Measurements from ENCODE around the gene TMC7. TPM values are rescaled to one million over a fixed set of nuclear protein-coding genes. Genes with fewer than 3 reads are reported as not detected.

Gene TMC7
- total and polyA plus RNA-seq, 2 of the 8 experiments (the other 6 are each of a cell fraction or from before 2014, with no cell fraction given), result 2.3 to 2.6 TPM

DNA sequence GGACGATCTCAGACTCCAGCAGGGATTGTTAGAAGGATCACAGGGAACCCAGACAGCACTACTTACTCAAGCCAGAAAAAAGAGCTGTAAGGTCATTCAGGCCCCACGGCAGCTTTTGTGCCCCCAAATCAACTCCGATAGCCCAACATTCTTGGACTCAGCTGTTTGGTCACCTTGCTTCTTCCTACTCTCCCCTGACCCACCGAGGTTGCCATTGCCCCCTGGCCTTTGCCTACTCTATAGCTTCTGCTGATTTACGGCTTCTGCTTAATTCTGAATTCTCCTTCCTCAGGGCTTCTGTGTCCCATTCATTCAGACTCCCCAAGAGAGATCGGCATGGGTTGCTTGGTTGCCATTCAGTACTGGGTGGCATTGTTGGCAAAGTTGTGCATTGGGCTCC is 121.4 kb downstream of the TMC7 start:
- Histone ChIP-seq H2BK120ac (replicated peaks; ENCODE audit: low read depth, low read length) (no peak overlapping the region), H2BK12ac (ENCODE audit: low read depth, low read length) (no peak overlapping the region), H3K9me3 (ENCODE audit: insufficient read depth in 2 of 2, low read depth in 1 of 2, low read length in 1 of 2) (no peaks in the 10 kb centered on the region), H3K9ac (replicated peaks in 1 of 4; ENCODE audit: extremely low read depth in 1 of 4, low read depth in 3 of 4, low read length in 3 of 4) (no peak overlapping the region), H3K23ac (ENCODE audit: insufficient read length) (no peak overlapping the region), H3K36me3 (ENCODE audit: control insufficient read depth in 2 of 4, insufficient read depth in 4 of 4, low read length in 3 of 4) (no peaks in the 10 kb centered on the region), H3K79me1 (ENCODE audit: low read depth, low read length) (no peaks in the 10 kb centered on the region), H2BK15ac (ENCODE audit: low read length) (no peak overlapping the region), H2AFZ (ENCODE audit: low read length) (no peak overlapping the region), H3K27me3 (replicated peaks in 1 of 4; ENCODE audit: control insufficient read depth in 3 of 4, extremely low read depth in 1 of 4, insufficient read depth in 3 of 4, low read length in 3 of 4) (no peaks in the 10 kb centered on the region), H3K4ac (replicated peaks; ENCODE audit: insufficient read length, low read depth, low read length) (no peak overlapping the region), H2AK5ac (ENCODE audit: low read depth, low read length) (no peak overlapping the region), H2BK5ac (ENCODE audit: low read depth, low read length) (no peak overlapping the region), H3K27ac (ENCODE audit: low read depth, low read length) (no peak overlapping the region), H3K4me1 (replicated peaks in 1 of 4; ENCODE audit: control insufficient read depth in 3 of 4, insufficient read depth in 4 of 4, low read length in 3 of 4) (peaks cover 0 to 3% (median 0%) of the 10 kb centered on the region in 4 experiments; a peak in 1 of 7 replicates), H3K18ac (ENCODE audit: extremely low read depth, low read length) (no peak overlapping the region), H3K14ac (ENCODE audit: insufficient read length) (no peak overlapping the region), H4K5ac (ENCODE audit: insufficient read length, low read depth, low read length) (no peak overlapping the region), H3K23me2 (ENCODE audit: low read depth, low read length) (no peaks in the 10 kb centered on the region), H3K4me2 (ENCODE audit: insufficient read depth in 1 of 2, low read depth in 2 of 2, low read length in 2 of 2) (no peak overlapping the region), H3K56ac (replicated peaks; ENCODE audit: insufficient read length, low read depth, low read length) (no peak overlapping the region), H4K20me1 (replicated peaks in 1 of 2; ENCODE audit: control insufficient read depth in 1 of 2, insufficient read depth in 2 of 2, low read length in 2 of 2) (no peaks in the 10 kb centered on the region), H4K8ac (ENCODE audit: extremely low read depth, insufficient read depth, low read length) (no peak overlapping the region), H3K4me3 (ENCODE audit: extremely low read depth in 1 of 4, insufficient read depth in 2 of 4, low read depth in 3 of 4, low read length in 4 of 4) (no peak overlapping the region), H3K79me2 (ENCODE audit: control insufficient read depth in 1 of 2, insufficient read depth in 2 of 2, low read length in 2 of 2) (no peaks in the 10 kb centered on the region), H4K91ac (replicated peaks; ENCODE audit: insufficient read length, low read length) (no peak overlapping the region), H2BK20ac (ENCODE audit: low read length) (no peak overlapping the region)
- FAIRE-seq (no peak), DNase-seq (ENCODE audit: low read depth in 1 of 2, low spot score in 2 of 2) (no peak)
- ChIA-PET CTCF (ENCODE audit: partially characterized antibody) (interaction anchor here (0.5 to 5.2 kb wide), 9 partner anchors 9 to 234 kb away, joined by 3 to 27 read pairs (median 3); partner anchors contain the start of gene ITPRIPL2), POLR2A (ENCODE audit: partially characterized antibody) (interaction anchor here (1.5 kb wide), 1 partner anchor 38 kb away, joined by 3 read pairs; the partner anchor contains the start of gene COQ7)
- 94% methylated on average over 6 of the region's 6 CpGs; no CpG with 5 or more reads in 1 of the 2 experiments for WGBS, 2 experiments (ENCODE audit: extremely low coverage in 1 of 2, insufficient coverage in 1 of 2, insufficient read length in 1 of 2, insufficient replicate concordance in 2 of 2, low coverage in 1 of 2, low lambda C conversion rate in 2 of 2, missing lambda C conversion rate in 1 of 2)
- TF ChIP-seq, protein P1, sequence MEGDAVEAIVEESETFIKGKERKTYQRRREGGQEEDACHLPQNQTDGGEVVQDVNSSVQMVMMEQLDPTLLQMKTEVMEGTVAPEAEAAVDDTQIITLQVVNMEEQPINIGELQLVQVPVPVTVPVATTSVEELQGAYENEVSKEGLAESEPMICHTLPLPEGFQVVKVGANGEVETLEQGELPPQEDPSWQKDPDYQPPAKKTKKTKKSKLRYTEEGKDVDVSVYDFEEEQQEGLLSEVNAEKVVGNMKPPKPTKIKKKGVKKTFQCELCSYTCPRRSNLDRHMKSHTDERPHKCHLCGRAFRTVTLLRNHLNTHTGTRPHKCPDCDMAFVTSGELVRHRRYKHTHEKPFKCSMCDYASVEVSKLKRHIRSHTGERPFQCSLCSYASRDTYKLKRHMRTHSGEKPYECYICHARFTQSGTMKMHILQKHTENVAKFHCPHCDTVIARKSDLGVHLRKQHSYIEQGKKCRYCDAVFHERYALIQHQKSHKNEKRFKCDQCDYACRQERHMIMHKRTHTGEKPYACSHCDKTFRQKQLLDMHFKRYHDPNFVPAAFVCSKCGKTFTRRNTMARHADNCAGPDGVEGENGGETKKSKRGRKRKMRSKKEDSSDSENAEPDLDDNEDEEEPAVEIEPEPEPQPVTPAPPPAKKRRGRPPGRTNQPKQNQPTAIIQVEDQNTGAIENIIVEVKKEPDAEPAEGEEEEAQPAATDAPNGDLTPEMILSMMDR (IDR thresholded peaks at IDR 0.05; ENCODE audit: control extremely low read depth in 1 of 3, insufficient read depth in 1 of 3, low read depth in 1 of 3, low read length in 3 of 3), result no peak
- TF ChIP-seq RXRA (IDR thresholded peaks at IDR 0.05; ENCODE audit: insufficient read depth, low read depth, low read length) (no peak), MAFK (IDR thresholded peaks at IDR 0.05; ENCODE audit: low read depth, low read length) (no peak), KDM1A (IDR thresholded peaks at IDR 0.05; ENCODE audit: borderline replicate concordance, low read length) (no peak), POLR2A (IDR thresholded peaks at IDR 0.05; ENCODE audit: control extremely low read depth in 1 of 2, low read depth in 2 of 2, low read length in 2 of 2) (no peak), SRF (IDR thresholded peaks at IDR 0.05; ENCODE audit: low read depth, low read length) (no peak), BACH1 (IDR thresholded peaks at IDR 0.05; ENCODE audit: low read length) (no peak), EP300 (IDR thresholded peaks at IDR 0.05; ENCODE audit: borderline replicate concordance in 1 of 2, low read depth in 2 of 2, low read length in 2 of 2) (no peak), JUN (IDR thresholded peaks at IDR 0.05; ENCODE audit: low read depth, low read length) (no peak)
- TF ChIP-seq, protein P2, sequence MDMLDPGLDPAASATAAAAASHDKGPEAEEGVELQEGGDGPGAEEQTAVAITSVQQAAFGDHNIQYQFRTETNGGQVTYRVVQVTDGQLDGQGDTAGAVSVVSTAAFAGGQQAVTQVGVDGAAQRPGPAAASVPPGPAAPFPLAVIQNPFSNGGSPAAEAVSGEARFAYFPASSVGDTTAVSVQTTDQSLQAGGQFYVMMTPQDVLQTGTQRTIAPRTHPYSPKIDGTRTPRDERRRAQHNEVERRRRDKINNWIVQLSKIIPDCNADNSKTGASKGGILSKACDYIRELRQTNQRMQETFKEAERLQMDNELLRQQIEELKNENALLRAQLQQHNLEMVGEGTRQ (IDR thresholded peaks at IDR 0.05; ENCODE audit: low read length), result no peak

All from H1 (cell line).